ENCODE measurements around the gene CDH23. TPM values are rescaled to one million over a fixed set of nuclear protein-coding genes. Genes with fewer than 3 reads are reported as not detected.

CDH23 gene
- total and polyA plus RNA-seq, 10 donors = 2.0 to 19.9 (median 11.0) TPM

GRCh38 chr10:71390921-71391690 is 5.6 kb upstream of the CDH23 start:
- 67 to 87% (median 73%) methylated on average over 3 of the region's 3 CpGs for WGBS, 5 donors
- no peaks in the 10 kb centered on the region for H3K9me3 ChIP-seq
- peaks cover 0 to 5% (median 2%) of the 10 kb centered on the region in 6 donors for H3K4me1 ChIP-seq
- no peaks in the 10 kb centered on the region for H3K36me3 ChIP-seq
- H3K27me3 ChIP-seq (replicated peaks in 1 of 7) = peaks cover 0 to 58% (median 2%) of the 10 kb centered on the region in 7 donors
- peak; percentile 23 for DNase-seq
- TF ChIP-seq POLR2AphosphoS5 (IDR thresholded peaks at IDR 0.05) = no peak
- intact Hi-C loops (cut with DNase I; ENCODE audit: low total_unique reads) = loop anchor here (10.0 kb wide), 1 partner anchor 314 kb away; no protein-coding TSS in a partner anchor
- H3K4me3 ChIP-seq = no peak overlapping the region
- H3K27ac ChIP-seq = no peak overlapping the region

GRCh38 chr10:71391701-71392100 is 5.0 kb upstream of the CDH23 start:
- Histone ChIP-seq H3K36me3 (no peaks in the 10 kb centered on the region), H3K4me1 (peaks cover 0 to 10% (median 6%) of the 10 kb centered on the region in 6 donors), H3K4me3 (no peak overlapping the region), H3K27me3 (replicated peaks in 1 of 7) (peaks cover 0 to 64% (median 5%) of the 10 kb centered on the region in 7 donors), H3K9me3 (no peaks in the 10 kb centered on the region), H3K27ac (no peak overlapping the region)
- TF ChIP-seq POLR2AphosphoS5 (IDR thresholded peaks at IDR 0.05) (no peak), CTCF (IDR thresholded peaks at IDR 0.05 in 8 of 11, conservative IDR thresholded peaks at IDR 0.05 in 3 of 11) (no peak), POLR2A (IDR thresholded peaks at IDR 0.05) (no peak)
- 75 to 90% (median 84%) methylated on average over 5 of the region's 5 CpGs for WGBS, 5 donors
- intact Hi-C loops (cut with DNase I; ENCODE audit: low total_unique reads) = loop anchor here (10.0 kb wide), 1 partner anchor 313 kb away; no protein-coding TSS in a partner anchor
- no peak for DNase-seq

GRCh38 chr10:71392292-71392691 is 4.4 kb upstream of the CDH23 start:
- Histone ChIP-seq H3K27ac (no peak overlapping the region), H3K27me3 (replicated peaks in 1 of 7) (peaks cover 0 to 70% (median 11%) of the 10 kb centered on the region in 7 donors), H3K4me1 (peaks cover 2 to 16% (median 10%) of the 10 kb centered on the region in 6 donors), H3K4me3 (no peak overlapping the region), H3K36me3 (no peaks in the 10 kb centered on the region), H3K9me3 (no peaks in the 10 kb centered on the region)
- WGBS, 5 donors = 25 to 59% (median 47%) methylated on average over 1 of the region's 1 CpG
- no peak for TF ChIP-seq POLR2A (IDR thresholded peaks at IDR 0.05)
- no peak for TF ChIP-seq POLR2AphosphoS5 (IDR thresholded peaks at IDR 0.05)
- no peak for TF ChIP-seq CTCF (IDR thresholded peaks at IDR 0.05 in 8 of 11, conservative IDR thresholded peaks at IDR 0.05 in 3 of 11)
- intact Hi-C loops (cut with DNase I; ENCODE audit: low total_unique reads) = loop anchor here (10.0 kb wide), 1 partner anchor 313 kb away; no protein-coding TSS in a partner anchor
- DNase-seq = no peak

- TF ChIP-seq CTCF (IDR thresholded peaks at IDR 0.05 in 8 of 11, conservative IDR thresholded peaks at IDR 0.05 in 3 of 11) (no peak), POLR2AphosphoS5 (IDR thresholded peaks at IDR 0.05) (no peak), POLR2A (IDR thresholded peaks at IDR 0.05) (no peak)
- H3K27ac ChIP-seq = no peak overlapping the region
- 82 to 89% (median 88%) methylated on average over 16 of the region's 16 CpGs for WGBS, 5 donors
- H3K4me3 ChIP-seq = no peak overlapping the region
- peaks cover 3 to 78% (median 19%) of the 10 kb centered on the region in 7 donors for H3K27me3 ChIP-seq (replicated peaks in 1 of 7)
- no peak for DNase-seq
- H3K9me3 ChIP-seq = no peaks in the 10 kb centered on the region
- peaks cover 7 to 24% (median 18%) of the 10 kb centered on the region in 6 donors for H3K4me1 ChIP-seq
- intact Hi-C loops (cut with DNase I; ENCODE audit: low total_unique reads) = loop anchor here (10.0 kb wide), 1 partner anchor 312 kb away; no protein-coding TSS in a partner anchor
- no peaks in the 10 kb centered on the region for H3K36me3 ChIP-seq
Observed at GRCh38 chr10:71392791-71393781, 3.6 kb upstream of the CDH23 start.
